Fibroblast of skin of left quadriceps (primary cell): Measurements from ENCODE around the gene FAM171A1.
"Not testable (repeated sequence)": the region's sequence is repeated elsewhere in the genome, so short reads cannot be mapped to it uniquely, and the experiment has no call there.

Experiments
- DNase-seq, 2 experiments: peaks; one replicate each; pipeline ENCODE4 v3.0.0-alpha.2; 2013; ENCODE audit warnings: low read depth in 2 of 2

The FAM171A1 gene

GRCh38 chr10:15370856-15371701, at the start of gene FAM171A1:
FAM171A1 (minus strand) TSS chr10:15371289; CDS start chr10:15371052, 237 bp downstream.
- DNase-seq: peak; percentile 33 to 34

- DNase-seq: no peak
These were observed 49.8 kb upstream of the FAM171A1 start for GRCh38 chr10:15420858-15421257.

GRCh38 chr10:15419279-15419874, 48.3 kb upstream of the FAM171A1 start:
- no peak for DNase-seq

GRCh38 chr10:15416034-15416433, 44.9 kb upstream of the FAM171A1 start:
- no peak for DNase-seq

- DNase-seq: no peak
These were observed 39.9 kb upstream of the FAM171A1 start for GRCh38 chr10:15411010-15411409.

- not testable (repeated sequence) for DNase-seq
These were observed 38.3 kb upstream of the FAM171A1 start for GRCh38 chr10:15409350-15409749.

- no peak for DNase-seq
These were observed 37.5 kb upstream of the FAM171A1 start for GRCh38 chr10:15408557-15408956.

GRCh38 chr10:15405319-15405718, 34.2 kb upstream of the FAM171A1 start:
- DNase-seq: no peak

GRCh38 chr10:15401382-15401781, 30.3 kb upstream of the FAM171A1 start:
- DNase-seq: no peak

- not testable (repeated sequence) for DNase-seq
These were observed 29.4 kb upstream of the FAM171A1 start for GRCh38 chr10:15400461-15400860.

- no peak for DNase-seq
These were observed 28.1 kb upstream of the FAM171A1 start for GRCh38 chr10:15399060-15399661.

GRCh38 chr10:15395935-15396334, 24.8 kb upstream of the FAM171A1 start:
- no peak for DNase-seq

- no peak for DNase-seq
These were observed 22.2 kb upstream of the FAM171A1 start for GRCh38 chr10:15393139-15393825.

GRCh38 chr10:15391491-15391890, 20.4 kb upstream of the FAM171A1 start:
- DNase-seq: no peak

- DNase-seq: not testable (repeated sequence)
These were observed 17.1 kb upstream of the FAM171A1 start for GRCh38 chr10:15388172-15388571.

- no peak for DNase-seq
These were observed 15.9 kb upstream of the FAM171A1 start for GRCh38 chr10:15387021-15387420.

- no peak for DNase-seq
These were observed 14.7 kb upstream of the FAM171A1 start for GRCh38 chr10:15385552-15386455.

- DNase-seq: no peak
These were observed 10.3 kb upstream of the FAM171A1 start for GRCh38 chr10:15381420-15381819.

- no peak for DNase-seq
These were observed 8.0 kb upstream of the FAM171A1 start for GRCh38 chr10:15379078-15379477.

GRCh38 chr10:15378569-15378968, 7.5 kb upstream of the FAM171A1 start:
- no peak for DNase-seq

- no peak for DNase-seq
These were observed 3.5 kb upstream of the FAM171A1 start for GRCh38 chr10:15374566-15374965.
